Panc1 (cell line): ENCODE measurements around the gene UQCRQ. TPM values are rescaled to one million over a fixed set of nuclear protein-coding genes. Genes with fewer than 3 reads are reported as not detected.
A peak's percentile ranks its signal among the peaks of the same experiment; 100 is the strongest.

ENCODE experiments used
- ATAC-seq: fragments of 200-7000 bp; cut with Tn5 transposase; 2 replicates; pipeline ENCODE4 v1.9.1; 2020; ENCODE audit warnings: mild to moderate bottlenecking, moderate library complexity
- BruUV-seq: library from RNA; stranded (reverse); fragments of 400-500 nt; replicated peaks from 2 replicates; lab custom pipeline; 2021; lab: Mats Ljungman, UMichigan
- CTCF ChIA-PET: fragments of 300-600 bp; sonication (Branson Sonifier 250); formaldehyde crosslinking; loops from one replicate; lab custom pipeline; 2022; ENCODE audit warnings: antibody characterized with exemption; lab: Charles Lee
- POLR2A ChIA-PET: fragments of 300-600 bp; sonication (Branson Sonifier 250); formaldehyde crosslinking; loops from one replicate; lab custom pipeline; 2022; ENCODE audit warnings: antibody characterized with exemption; lab: Charles Lee
- DNase-seq: peaks from one replicate; pipeline ENCODE4 v3.0.0-alpha.2; 2010; ENCODE audit warnings: low read depth, low spot score
- H3K27ac ChIP-seq: 2 replicates; pipeline ENCODE4 v1.5.1; 2011; ENCODE audit warnings: mild to moderate bottlenecking, low read length, inconsistent platforms
- H3K27me3 ChIP-seq: fragments of 200-500 bp; sonication (Bioruptor generic); 2 replicates; pipeline ENCODE4 v1.6.0; 2014; ENCODE audit warnings: low read length, inconsistent platforms; ENCODE audit not compliant: control insufficient read depth, insufficient read depth
- H3K36me3 ChIP-seq: fragments of 200-500 bp; sonication (Bioruptor generic); 2 replicates; pipeline ENCODE4 v1.5.1; 2014; ENCODE audit warnings: inconsistent platforms, mild to moderate bottlenecking, low read length, moderate library complexity; ENCODE audit not compliant: control insufficient read depth, insufficient read depth
- H3K4me1 ChIP-seq: 2 replicates; pipeline ENCODE4 v1.5.1; 2011; ENCODE audit warnings: inconsistent platforms, mild to moderate bottlenecking, low read length, moderate library complexity; ENCODE audit not compliant: control insufficient read depth, insufficient read depth
- H3K4me3 ChIP-seq, 2 experiments: 2 replicates each; pipeline ENCODE4 v1.5.1; 2011 to 2012; ENCODE audit warnings: low read depth in 2 of 2, low read length in 2 of 2, mild to moderate bottlenecking in 2 of 2, inconsistent platforms in 1 of 2, moderate library complexity in 1 of 2
- H3K9me3 ChIP-seq: fragments of 200-500 bp; sonication (Bioruptor generic); 2 replicates; pipeline ENCODE4 v1.5.1; 2014; ENCODE audit warnings: low read depth, mild to moderate bottlenecking, inconsistent platforms, low read length, moderate library complexity; ENCODE audit not compliant: control insufficient read depth, insufficient read depth
- POLR2AphosphoS5 ChIP-seq: IDR thresholded peaks from 2 replicates; pipeline ENCODE4 v1.6.1; 2012; ENCODE audit warnings: mild to moderate bottlenecking, low read depth, low read length, moderate library complexity
- SIN3A ChIP-seq: IDR thresholded peaks from 2 replicates; pipeline ENCODE4 v1.6.1; 2012; ENCODE audit warnings: low read depth, mild to moderate bottlenecking, low read length, moderate library complexity, borderline replicate concordance; ENCODE audit not compliant: insufficient read depth
- in situ Hi-C: cut with HindIII; loops from 2 replicates; pipeline ENCODE4 v1.10.0; 2016; ENCODE audit warnings: low sequenced_read_pairs, low pct_unique_long_range_greater_than_20kb
- intact Hi-C: fragments of 100-400 bp; cut with micrococcal nuclease; formaldehyde crosslinking; loops from one replicate; pipeline ENCODE4 v1.10.0; 2022; ENCODE audit not compliant: unreplicated experiment
- total RNA-seq: library from RNA; stranded (reverse); gene quantifications from one replicate; pipeline ENCODE4 v1.2.1, GENCODE V29; 2021; ENCODE audit not compliant: unreplicated experiment
- TF ChIP-seq, protein P1 (sequence below): fragments of 450-650 bp; IDR thresholded peaks from 2 replicates; pipeline ENCODE4 v1.5.1; 2017; ENCODE audit warnings: mild to moderate bottlenecking
- TF ChIP-seq, protein P2 (sequence below), 2 experiments: IDR thresholded peaks; 2 replicates each; pipeline ENCODE4 v1.6.1; 2011 to 2012; ENCODE audit warnings: low read depth in 2 of 2, control low read depth in 1 of 2, low read length in 1 of 2, mild to moderate bottlenecking in 1 of 2, moderate library complexity in 1 of 2; ENCODE audit not compliant: insufficient read depth in 1 of 2

Gene UQCRQ
- total RNA-seq, 1 experiment from 2014 or later, result 475 TPM

DNA sequence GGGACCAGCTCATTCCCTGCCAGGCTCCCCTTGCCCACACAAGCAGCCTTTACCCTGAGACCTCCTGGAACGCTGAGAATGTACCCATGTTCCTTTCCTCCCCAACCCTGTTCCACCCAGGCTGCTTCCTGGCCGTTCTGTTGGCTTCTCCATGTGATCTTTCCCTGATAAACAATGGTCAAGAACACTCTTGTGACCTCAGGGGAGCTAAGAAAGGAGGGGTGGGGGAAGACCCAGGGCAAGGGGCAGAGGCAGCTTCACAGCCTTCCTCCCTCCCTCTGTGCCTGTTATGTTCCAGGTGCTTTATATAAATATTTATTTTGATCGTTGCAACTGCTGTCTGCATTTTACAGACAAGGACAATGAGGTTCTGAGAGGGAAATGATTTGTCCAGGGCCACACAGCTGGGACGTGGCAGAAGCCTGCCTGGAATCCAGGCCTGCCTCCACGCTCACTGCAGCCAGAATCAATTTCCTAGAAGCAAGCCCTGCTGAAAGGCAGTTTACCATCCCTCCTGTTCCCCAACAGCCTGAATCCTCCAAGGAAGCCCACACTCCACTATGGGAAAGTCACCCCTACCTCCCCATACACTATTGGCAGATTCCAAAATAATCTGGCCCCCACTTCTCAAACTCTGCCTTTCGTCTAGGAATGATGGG, 39.9 kb upstream of the UQCRQ start:
- no TSS peak for BruUV-seq
- DNase-seq, result no peak
- Histone ChIP-seq H3K27me3 (no peaks in the 10 kb centered on the region), H3K4me3 (no peak overlapping the region), H3K4me1 (peaks cover 6% of the 10 kb centered on the region; the same call in 1 of the 2 replicates), H3K9me3 (no peaks in the 10 kb centered on the region), H3K36me3 (no peaks in the 10 kb centered on the region), H3K27ac (no peak overlapping the region)
- POLR2A ChIA-PET, result no interaction called here
- TF ChIP-seq, protein P1, sequence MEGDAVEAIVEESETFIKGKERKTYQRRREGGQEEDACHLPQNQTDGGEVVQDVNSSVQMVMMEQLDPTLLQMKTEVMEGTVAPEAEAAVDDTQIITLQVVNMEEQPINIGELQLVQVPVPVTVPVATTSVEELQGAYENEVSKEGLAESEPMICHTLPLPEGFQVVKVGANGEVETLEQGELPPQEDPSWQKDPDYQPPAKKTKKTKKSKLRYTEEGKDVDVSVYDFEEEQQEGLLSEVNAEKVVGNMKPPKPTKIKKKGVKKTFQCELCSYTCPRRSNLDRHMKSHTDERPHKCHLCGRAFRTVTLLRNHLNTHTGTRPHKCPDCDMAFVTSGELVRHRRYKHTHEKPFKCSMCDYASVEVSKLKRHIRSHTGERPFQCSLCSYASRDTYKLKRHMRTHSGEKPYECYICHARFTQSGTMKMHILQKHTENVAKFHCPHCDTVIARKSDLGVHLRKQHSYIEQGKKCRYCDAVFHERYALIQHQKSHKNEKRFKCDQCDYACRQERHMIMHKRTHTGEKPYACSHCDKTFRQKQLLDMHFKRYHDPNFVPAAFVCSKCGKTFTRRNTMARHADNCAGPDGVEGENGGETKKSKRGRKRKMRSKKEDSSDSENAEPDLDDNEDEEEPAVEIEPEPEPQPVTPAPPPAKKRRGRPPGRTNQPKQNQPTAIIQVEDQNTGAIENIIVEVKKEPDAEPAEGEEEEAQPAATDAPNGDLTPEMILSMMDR, result no peak
- no peak for TF ChIP-seq SIN3A
- in situ Hi-C loops, result no loop called here
- intact Hi-C loops, result loop anchor here (10.0 kb wide), 1 partner anchor 442 kb away; no protein-coding TSS in a partner anchor
- CTCF ChIA-PET, result no interaction called here
- no peak for ATAC-seq

DNA sequence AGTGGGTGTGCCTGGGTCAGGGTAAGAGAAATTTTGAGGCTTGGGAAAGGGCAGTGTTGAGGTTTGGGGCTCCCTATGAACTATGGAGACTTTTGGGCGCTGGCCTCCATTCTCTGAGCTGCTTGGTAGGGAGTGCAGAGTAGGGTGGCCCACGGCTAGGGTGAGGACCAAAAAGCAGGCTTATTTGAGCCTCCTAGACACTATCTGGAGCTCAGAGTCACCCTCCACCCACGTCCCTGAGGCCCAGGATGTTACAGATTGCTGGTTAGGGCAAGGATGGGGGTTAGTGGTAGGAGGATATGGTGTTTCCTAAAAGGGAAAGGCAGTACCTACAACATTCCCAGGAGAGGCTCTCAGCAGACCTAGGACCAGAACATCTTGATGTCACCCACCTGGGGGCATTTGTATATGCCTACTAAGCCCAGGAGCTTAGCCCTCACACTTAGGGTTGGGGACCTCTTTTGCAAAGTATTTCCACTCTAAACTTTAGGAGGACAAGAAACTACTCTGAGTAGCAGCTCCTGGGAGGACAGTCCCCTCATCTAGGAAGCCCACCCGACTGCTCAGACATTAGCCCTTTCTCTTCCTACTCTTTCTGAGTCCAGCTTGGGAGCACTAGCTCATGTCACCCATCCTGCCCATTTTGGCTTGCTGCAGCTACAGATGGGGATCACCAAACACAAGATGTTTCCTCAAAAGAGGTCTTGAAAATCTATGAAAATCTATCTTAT, 38.3 kb upstream of the UQCRQ start:
- Histone ChIP-seq H3K27me3 (no peaks in the 10 kb centered on the region), H3K27ac (no peak overlapping the region), H3K4me3 (no peak overlapping the region), H3K4me1 (peaks cover 6% of the 10 kb centered on the region; the same call in 1 of the 2 replicates), H3K36me3 (no peaks in the 10 kb centered on the region), H3K9me3 (no peaks in the 10 kb centered on the region)
- ChIA-PET POLR2A (no interaction called here), CTCF (interaction anchor here (0.9 kb wide), 1 partner anchor 9 kb away, joined by 3 read pairs; no protein-coding TSS in a partner anchor)
- TF ChIP-seq, protein P2, sequence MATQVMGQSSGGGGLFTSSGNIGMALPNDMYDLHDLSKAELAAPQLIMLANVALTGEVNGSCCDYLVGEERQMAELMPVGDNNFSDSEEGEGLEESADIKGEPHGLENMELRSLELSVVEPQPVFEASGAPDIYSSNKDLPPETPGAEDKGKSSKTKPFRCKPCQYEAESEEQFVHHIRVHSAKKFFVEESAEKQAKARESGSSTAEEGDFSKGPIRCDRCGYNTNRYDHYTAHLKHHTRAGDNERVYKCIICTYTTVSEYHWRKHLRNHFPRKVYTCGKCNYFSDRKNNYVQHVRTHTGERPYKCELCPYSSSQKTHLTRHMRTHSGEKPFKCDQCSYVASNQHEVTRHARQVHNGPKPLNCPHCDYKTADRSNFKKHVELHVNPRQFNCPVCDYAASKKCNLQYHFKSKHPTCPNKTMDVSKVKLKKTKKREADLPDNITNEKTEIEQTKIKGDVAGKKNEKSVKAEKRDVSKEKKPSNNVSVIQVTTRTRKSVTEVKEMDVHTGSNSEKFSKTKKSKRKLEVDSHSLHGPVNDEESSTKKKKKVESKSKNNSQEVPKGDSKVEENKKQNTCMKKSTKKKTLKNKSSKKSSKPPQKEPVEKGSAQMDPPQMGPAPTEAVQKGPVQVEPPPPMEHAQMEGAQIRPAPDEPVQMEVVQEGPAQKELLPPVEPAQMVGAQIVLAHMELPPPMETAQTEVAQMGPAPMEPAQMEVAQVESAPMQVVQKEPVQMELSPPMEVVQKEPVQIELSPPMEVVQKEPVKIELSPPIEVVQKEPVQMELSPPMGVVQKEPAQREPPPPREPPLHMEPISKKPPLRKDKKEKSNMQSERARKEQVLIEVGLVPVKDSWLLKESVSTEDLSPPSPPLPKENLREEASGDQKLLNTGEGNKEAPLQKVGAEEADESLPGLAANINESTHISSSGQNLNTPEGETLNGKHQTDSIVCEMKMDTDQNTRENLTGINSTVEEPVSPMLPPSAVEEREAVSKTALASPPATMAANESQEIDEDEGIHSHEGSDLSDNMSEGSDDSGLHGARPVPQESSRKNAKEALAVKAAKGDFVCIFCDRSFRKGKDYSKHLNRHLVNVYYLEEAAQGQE (IDR thresholded peaks at IDR 0.05; ENCODE audit: insufficient read depth in 1 of 2, low read depth in 2 of 2, low read length in 1 of 2), result no peak
- TF ChIP-seq, protein P1, result no peak
- TF ChIP-seq POLR2AphosphoS5, result no peak
- TSS peak; percentile 74 for BruUV-seq
- DNase-seq (no peak), ATAC-seq (no peak)
- intact Hi-C loops, result loop anchor here (10.0 kb wide), 1 partner anchor 443 kb away; no protein-coding TSS in a partner anchor
- in situ Hi-C loops, result no loop called here
